Thyroid gland (tissue), 4 donors: ENCODE data around the gene SMIM24.

Source experiments
- POLR2A ChIP-seq, 2 donors: fragments of 450-650 bp; IDR thresholded peaks; one replicate each; pipeline ENCODE4 v1.6.1; 2017; ENCODE audit warnings: antibody characterized with exemption in 2 of 2, mild to moderate bottlenecking in 2 of 2, moderate library complexity in 1 of 2
- TF ChIP-seq, protein P1 (sequence below), 6 experiments: fragments of 200-600 bp in 3 of 6; fragments of 450-650 bp in 3 of 6; sonication (generic) in 3 of 6; IDR thresholded peaks; one replicate each; pipeline ENCODE4 v1.5.1; 2016 to 2019; ENCODE audit warnings: antibody characterized with exemption in 6 of 6, mild to moderate bottlenecking in 2 of 6, inconsistent platforms in 1 of 6, moderate library complexity in 1 of 6

- TF ChIP-seq, protein P1, sequence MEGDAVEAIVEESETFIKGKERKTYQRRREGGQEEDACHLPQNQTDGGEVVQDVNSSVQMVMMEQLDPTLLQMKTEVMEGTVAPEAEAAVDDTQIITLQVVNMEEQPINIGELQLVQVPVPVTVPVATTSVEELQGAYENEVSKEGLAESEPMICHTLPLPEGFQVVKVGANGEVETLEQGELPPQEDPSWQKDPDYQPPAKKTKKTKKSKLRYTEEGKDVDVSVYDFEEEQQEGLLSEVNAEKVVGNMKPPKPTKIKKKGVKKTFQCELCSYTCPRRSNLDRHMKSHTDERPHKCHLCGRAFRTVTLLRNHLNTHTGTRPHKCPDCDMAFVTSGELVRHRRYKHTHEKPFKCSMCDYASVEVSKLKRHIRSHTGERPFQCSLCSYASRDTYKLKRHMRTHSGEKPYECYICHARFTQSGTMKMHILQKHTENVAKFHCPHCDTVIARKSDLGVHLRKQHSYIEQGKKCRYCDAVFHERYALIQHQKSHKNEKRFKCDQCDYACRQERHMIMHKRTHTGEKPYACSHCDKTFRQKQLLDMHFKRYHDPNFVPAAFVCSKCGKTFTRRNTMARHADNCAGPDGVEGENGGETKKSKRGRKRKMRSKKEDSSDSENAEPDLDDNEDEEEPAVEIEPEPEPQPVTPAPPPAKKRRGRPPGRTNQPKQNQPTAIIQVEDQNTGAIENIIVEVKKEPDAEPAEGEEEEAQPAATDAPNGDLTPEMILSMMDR (IDR thresholded peaks at IDR 0.05) = no peak
- TF ChIP-seq POLR2A (IDR thresholded peaks at IDR 0.05) = no peak
Measured at GRCh38 chr19:3513229-3514140, 33.2 kb upstream of the SMIM24 start.
